ENCODE results near the gene ZNF92.
"Not testable (repeated sequence)": the region's sequence is repeated elsewhere in the genome, so short reads cannot be mapped to it uniquely, and the experiment has no call there.

GRCh38 chr7:65398671-65399070 lies 25.0 kb downstream of the ZNF92 start:
- not testable (repeated sequence) for TF ChIP-seq CEBPB (IDR thresholded peaks at IDR 0.05; ENCODE audit: low read depth); EZH2 (IDR thresholded peaks at IDR 0.05)

Data from HCT116 (cell line).